Mucosa of stomach (tissue), 1 donor: ENCODE results near the gene IFNA17.

Experiments
- H3K27me3 ChIP-seq: one replicate; pipeline ENCODE4 v1.7.0; 2013; ENCODE audit warnings: mild to moderate bottlenecking, low read length; ENCODE audit not compliant: control insufficient read depth, insufficient read depth
- H3K36me3 ChIP-seq: one replicate; pipeline ENCODE4 v1.7.0; 2013; ENCODE audit warnings: low read length; ENCODE audit not compliant: control insufficient read depth, insufficient read depth
- H3K4me1 ChIP-seq: one replicate; pipeline ENCODE4 v1.7.0; 2013; ENCODE audit warnings: mild to moderate bottlenecking, low read length; ENCODE audit not compliant: control insufficient read depth, insufficient read depth
- H3K4me3 ChIP-seq: one replicate; pipeline ENCODE4 v1.7.0; 2013; ENCODE audit warnings: low read length
- H3K9ac ChIP-seq: one replicate; pipeline ENCODE4 v1.7.0; 2013; ENCODE audit warnings: mild to moderate bottlenecking, low read length, moderate library complexity
- H3K9me3 ChIP-seq: one replicate; pipeline ENCODE4 v1.7.0; 2013; ENCODE audit warnings: mild to moderate bottlenecking, low read length, moderate library complexity; ENCODE audit not compliant: control insufficient read depth
- donor health status: Pancreatic carcinoma.

IFNA17 gene

GRCh38 chr9:21228122-21228521, at the start of gene IFNA17:
Gene IFNA17, minus strand, starts transcription at chr9:21228222. Its CDS starts 49 bp downstream, at chr9:21228173.
- H3K4me1 ChIP-seq: no peaks in the 10 kb centered on the region
- no peaks in the 10 kb centered on the region for H3K27me3 ChIP-seq
- H3K36me3 ChIP-seq: no peaks in the 10 kb centered on the region
- no peak within 1 kb of the TSS for H3K9ac ChIP-seq
- no peaks in the 10 kb centered on the region for H3K9me3 ChIP-seq
- no peak within 1 kb of the TSS for H3K4me3 ChIP-seq

- H3K9me3 ChIP-seq: no peaks in the 10 kb centered on the region
Observed at GRCh38 chr9:21268347-21268657, 40.3 kb upstream of the IFNA17 start.

GRCh38 chr9:21267485-21268346, 39.7 kb upstream of the IFNA17 start:
- no peaks in the 10 kb centered on the region for H3K4me1 ChIP-seq
- no peaks in the 10 kb centered on the region for H3K27me3 ChIP-seq
- H3K9ac ChIP-seq: no peak overlapping the region
- no peak overlapping the region for H3K4me3 ChIP-seq
- H3K9me3 ChIP-seq: no peaks in the 10 kb centered on the region
- H3K36me3 ChIP-seq: no peaks in the 10 kb centered on the region

More at GRCh38 chr9:21268347-21268657, 40.3 kb upstream of the IFNA17 start:
- H3K36me3 ChIP-seq: no peaks in the 10 kb centered on the region
- H3K9ac ChIP-seq: no peak overlapping the region
- H3K4me1 ChIP-seq: no peaks in the 10 kb centered on the region
- no peak overlapping the region for H3K4me3 ChIP-seq
- no peaks in the 10 kb centered on the region for H3K27me3 ChIP-seq

GRCh38 chr9:21266733-21267484, 38.9 kb upstream of the IFNA17 start:
- Histone ChIP-seq H3K9ac (no peak overlapping the region), H3K9me3 (no peaks in the 10 kb centered on the region), H3K4me1 (no peaks in the 10 kb centered on the region), H3K36me3 (no peaks in the 10 kb centered on the region), H3K27me3 (no peaks in the 10 kb centered on the region), H3K4me3 (no peak overlapping the region)

- Histone ChIP-seq H3K36me3 (no peaks in the 10 kb centered on the region), H3K9ac (no peak overlapping the region), H3K9me3 (no peaks in the 10 kb centered on the region), H3K4me1 (no peaks in the 10 kb centered on the region), H3K27me3 (no peaks in the 10 kb centered on the region), H3K4me3 (no peak overlapping the region)
Observed at GRCh38 chr9:21265421-21266189, 37.6 kb upstream of the IFNA17 start.

- Histone ChIP-seq H3K4me3 (no peak overlapping the region), H3K36me3 (no peaks in the 10 kb centered on the region), H3K9me3 (no peaks in the 10 kb centered on the region), H3K4me1 (peaks cover 4% of the 10 kb centered on the region), H3K9ac (no peak overlapping the region), H3K27me3 (no peaks in the 10 kb centered on the region)
Observed at GRCh38 chr9:21255538-21256212, 27.7 kb upstream of the IFNA17 start.

GRCh38 chr9:21252721-21253547, 24.9 kb upstream of the IFNA17 start:
- H3K36me3 ChIP-seq: no peaks in the 10 kb centered on the region
- no peaks in the 10 kb centered on the region for H3K9me3 ChIP-seq
- H3K4me1 ChIP-seq: peaks cover 4% of the 10 kb centered on the region
- no peak overlapping the region for H3K9ac ChIP-seq
- no peaks in the 10 kb centered on the region for H3K27me3 ChIP-seq
- no peak overlapping the region for H3K4me3 ChIP-seq

- no peaks in the 10 kb centered on the region for H3K9me3 ChIP-seq
- H3K4me1 ChIP-seq: peaks cover 4% of the 10 kb centered on the region
- H3K4me3 ChIP-seq: no peak overlapping the region
- no peaks in the 10 kb centered on the region for H3K36me3 ChIP-seq
- H3K27me3 ChIP-seq: no peaks in the 10 kb centered on the region
- H3K9ac ChIP-seq: no peak overlapping the region
Observed at GRCh38 chr9:21251638-21252037, 23.6 kb upstream of the IFNA17 start.

- Histone ChIP-seq H3K9me3 (no peaks in the 10 kb centered on the region), H3K36me3 (no peaks in the 10 kb centered on the region), H3K4me3 (no peak overlapping the region), H3K4me1 (peaks cover 4% of the 10 kb centered on the region), H3K27me3 (no peaks in the 10 kb centered on the region), H3K9ac (no peak overlapping the region)
Observed at GRCh38 chr9:21251190-21251589, 23.2 kb upstream of the IFNA17 start.

- Histone ChIP-seq H3K9me3 (no peaks in the 10 kb centered on the region), H3K9ac (no peak overlapping the region), H3K36me3 (no peaks in the 10 kb centered on the region), H3K4me3 (no peak overlapping the region), H3K4me1 (no peaks in the 10 kb centered on the region), H3K27me3 (no peaks in the 10 kb centered on the region)
Observed at GRCh38 chr9:21244836-21245235, 16.8 kb upstream of the IFNA17 start.

- H3K4me1 ChIP-seq: no peaks in the 10 kb centered on the region
- no peaks in the 10 kb centered on the region for H3K9me3 ChIP-seq
- no peaks in the 10 kb centered on the region for H3K36me3 ChIP-seq
- H3K27me3 ChIP-seq: no peaks in the 10 kb centered on the region
- H3K4me3 ChIP-seq: no peak within 1 kb of the TSS
- no peak within 1 kb of the TSS for H3K9ac ChIP-seq
Observed at GRCh38 chr9:21239911-21240310, 11.9 kb upstream of the IFNA17 start, which contains the start of gene IFNA14. Gene IFNA14, minus strand, starts transcription at chr9:21240005. Its CDS starts 70 bp downstream, at chr9:21239935.
